GM19467 (cell line): Measurements from ENCODE around the gene DAP.
"Not testable (repeated sequence)": the region's sequence is repeated elsewhere in the genome, so short reads cannot be mapped to it uniquely, and the experiment has no call there.

Source experiments
- ATAC-seq: cut with Tn5 transposase; IDR thresholded peaks from one replicate; pipeline ENCODE4 v1.9.1; 2021; ENCODE audit warnings: mild to moderate bottlenecking, moderate library complexity; ENCODE audit not compliant: unreplicated experiment

Gene DAP, protein sequence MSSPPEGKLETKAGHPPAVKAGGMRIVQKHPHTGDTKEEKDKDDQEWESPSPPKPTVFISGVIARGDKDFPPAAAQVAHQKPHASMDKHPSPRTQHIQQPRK

DNA sequence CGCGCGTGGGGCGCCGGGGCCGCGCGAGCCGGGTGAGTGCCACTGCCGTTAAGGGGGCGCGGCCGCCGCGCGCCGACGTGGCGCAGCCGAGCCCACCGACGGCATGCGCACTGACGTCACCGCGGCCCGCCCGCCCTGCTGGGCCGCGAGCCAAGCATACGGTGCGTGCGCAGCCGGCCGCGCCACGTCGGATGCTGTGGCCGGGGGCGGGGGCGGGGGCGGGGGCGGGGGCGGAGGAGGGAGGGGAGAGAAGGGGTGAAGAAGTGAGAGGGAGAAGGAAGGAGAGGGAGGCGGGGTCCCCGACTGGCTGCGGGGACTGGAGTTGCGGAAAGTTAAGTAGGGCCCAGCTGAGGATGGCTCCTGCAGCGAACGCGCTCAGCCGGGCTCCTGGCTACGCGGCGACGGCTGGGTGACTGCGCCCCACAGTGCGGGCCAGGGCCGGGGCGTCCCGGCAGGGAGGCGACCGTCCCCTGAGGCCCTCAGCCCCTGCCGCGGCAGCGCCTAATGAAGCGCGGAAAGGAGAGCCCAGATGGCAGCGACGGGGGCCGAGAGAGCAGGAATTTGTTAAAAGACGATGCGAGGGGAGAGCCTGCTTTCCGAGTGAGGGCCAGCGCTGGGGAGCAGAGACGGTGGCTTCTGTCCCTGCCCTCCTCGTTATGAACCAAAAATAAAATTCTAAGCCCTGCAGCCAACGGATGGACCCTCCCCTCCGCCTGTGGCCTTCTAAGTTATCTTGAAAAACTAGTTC is at the start of gene DAP:
Gene DAP, minus strand, starts transcription at position 50 of the 748 bp plus-strand sequence. CDS start 166 bp downstream, outside the sequence.
- ATAC-seq, result peak; percentile 70

DNA sequence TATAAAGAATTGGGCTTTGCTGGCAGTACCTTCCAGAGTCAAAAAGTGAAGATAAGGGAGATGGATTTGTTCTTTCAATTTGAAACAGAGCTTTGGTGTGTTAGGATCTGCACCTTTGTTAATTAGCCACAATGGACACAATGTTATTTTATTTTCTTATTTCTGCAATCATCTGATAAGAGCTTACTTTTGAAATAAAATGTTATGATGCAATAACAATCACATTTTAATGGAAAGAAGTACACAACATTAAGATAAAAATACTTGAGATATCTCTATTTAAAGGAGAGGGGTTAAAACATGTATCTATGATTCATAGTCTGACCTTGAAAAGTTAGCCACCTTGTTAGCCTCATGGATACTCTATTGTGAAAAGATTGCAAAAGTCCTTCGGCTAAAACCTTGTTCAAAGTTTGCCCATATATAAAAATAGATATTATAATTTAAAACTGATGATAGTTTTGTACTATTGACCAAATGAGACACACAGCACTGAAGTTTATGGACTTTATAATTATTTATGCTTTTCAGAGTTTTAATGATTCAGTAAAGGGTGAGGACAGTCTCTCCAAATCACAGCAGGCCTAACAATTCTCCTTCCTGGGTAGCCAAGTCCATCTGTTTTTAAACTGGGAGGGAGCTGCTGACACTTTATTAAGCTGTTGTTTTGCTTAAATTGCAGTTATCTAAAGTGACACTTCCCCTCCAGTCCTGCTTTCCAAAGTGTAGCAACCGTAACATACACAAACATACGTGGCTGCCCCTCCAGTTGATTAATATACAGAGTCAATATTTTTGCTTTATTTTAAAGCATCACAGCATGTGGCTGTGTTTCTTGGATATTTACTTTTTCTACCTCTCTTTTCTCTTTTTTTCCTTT is 47.6 kb upstream of the DAP start:
- no peak for ATAC-seq

DNA sequence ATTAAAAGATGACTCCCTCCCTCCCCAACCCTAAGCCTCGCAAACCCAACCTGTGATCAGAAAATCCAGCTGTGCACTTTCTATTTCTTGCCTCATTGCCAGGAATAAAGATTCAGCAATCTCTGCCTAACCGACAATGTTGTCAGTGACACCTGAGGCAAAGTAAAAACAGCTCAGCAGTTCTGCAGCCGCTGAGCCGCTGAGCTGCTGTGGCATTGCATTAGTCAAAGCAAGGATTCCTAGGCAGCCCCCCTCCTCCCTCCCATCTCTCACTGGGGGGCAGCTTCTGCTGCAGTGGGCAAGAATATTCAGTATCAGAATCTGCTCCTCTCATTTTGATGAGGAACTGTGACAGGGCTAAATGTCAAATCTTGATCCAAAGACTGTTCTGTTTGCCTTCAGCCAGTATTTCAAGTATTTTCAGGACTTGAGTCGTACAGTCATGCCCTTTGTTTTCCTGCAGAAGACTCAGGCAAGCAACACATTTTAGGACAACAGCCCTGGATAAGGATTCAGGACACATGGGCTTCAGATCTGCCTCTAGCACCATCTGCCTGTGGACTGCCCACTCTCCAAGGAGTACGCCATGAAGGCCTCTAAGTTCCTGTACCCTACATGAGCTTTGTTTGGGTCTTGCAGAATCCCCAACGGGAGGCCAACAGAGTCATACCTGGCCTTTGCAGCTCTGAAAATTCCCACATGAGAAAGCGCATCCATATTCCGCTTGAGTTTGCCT is 41.1 kb upstream of the DAP start:
- ATAC-seq, result no peak

DNA sequence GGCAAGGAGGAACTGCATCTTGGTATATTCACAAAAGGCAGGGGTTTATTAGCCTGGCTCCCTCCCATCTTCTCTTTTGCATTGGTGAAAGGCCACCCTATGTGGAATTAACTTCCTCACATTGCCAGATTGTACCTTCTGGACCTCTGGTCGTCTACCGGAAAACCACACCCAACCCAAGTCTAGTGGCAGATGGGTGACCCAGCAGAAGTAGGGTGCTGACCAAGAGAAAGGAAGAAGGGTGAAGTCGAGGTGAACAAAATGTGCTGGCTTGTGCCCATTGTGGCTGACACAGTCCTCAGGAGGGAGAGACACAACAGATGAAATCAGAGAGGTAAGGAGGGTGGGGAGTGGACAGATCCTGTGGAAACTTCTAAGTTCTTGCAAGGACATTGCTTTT is 39.8 kb upstream of the DAP start:
- ATAC-seq, result no peak

DNA sequence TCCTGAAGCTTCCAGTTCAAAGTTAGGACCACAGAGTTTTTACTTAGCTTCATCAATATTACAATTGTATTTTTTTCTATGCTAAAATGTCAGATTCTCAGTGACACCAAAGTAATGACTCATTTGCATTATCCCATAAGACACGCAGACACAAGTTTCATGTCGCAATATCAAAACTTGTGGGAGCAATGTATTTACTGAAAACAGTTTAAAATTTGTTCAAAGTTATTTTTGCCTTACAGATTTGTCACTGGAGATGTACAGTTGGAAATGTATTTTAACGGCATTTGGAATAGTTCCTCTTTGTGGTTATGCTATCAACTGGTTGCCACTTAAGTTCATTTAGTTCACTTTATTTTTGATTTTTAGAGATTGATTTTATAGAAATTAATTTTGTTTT is 36.2 kb upstream of the DAP start:
- ATAC-seq, result no peak

DNA sequence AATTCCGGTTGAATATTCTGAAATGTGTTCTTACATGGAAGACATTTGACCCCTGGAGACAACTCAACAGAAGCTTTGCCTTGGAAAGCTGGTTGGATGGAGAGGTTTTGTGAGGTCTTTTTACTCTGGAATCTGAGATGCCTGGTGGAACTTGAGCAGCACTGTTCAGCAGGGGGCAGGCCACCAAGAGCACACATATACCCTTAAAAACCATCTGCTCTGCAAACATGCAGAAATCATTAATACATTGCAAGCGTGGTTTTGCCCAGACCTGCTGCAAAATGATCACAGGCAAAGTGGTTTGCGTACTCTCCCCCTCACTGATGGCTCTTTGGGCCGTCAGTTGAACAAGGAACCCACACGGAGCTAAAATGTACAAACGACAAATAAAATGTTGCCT is 32.8 kb upstream of the DAP start:
- ATAC-seq, result no peak

DNA sequence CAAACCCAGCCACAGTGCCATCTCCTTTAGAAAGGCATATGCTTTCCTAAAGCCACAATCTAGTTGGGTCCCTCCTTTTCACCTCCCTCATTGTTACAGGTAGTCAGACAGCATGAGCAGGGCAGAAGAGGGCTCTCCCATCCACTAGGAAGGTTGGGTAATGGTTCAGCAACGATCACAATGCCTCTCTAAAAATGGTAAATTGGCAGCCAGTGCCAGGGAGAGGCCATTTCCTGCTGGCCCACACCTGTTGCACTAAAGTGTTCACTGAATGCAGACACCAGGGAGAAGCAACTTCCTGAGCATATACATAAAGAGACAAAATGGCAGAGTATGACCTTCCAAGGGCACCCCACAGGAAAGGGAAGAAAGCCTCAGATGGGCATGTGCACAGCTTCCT is 31.3 kb upstream of the DAP start:
- ATAC-seq, result no peak

DNA sequence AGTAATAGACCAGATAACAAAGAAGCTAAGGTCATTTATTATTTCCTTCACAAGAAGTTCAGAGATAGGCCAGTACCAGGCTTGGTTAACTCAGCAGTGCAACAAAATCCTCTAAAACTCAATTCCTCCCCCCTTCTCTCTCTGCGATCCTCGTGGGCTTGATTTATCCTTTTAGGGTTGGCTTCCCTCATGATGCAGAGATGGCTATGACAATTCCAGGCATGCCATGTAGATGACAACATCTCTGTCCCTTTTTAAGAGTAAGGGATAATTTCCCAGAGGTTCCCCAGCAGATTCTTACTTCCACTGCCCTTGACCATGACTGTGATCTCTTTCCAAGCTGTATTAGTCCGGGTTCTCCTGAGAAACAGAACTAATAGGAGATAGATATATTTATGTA is 28.7 kb upstream of the DAP start:
- no peak for ATAC-seq

DNA sequence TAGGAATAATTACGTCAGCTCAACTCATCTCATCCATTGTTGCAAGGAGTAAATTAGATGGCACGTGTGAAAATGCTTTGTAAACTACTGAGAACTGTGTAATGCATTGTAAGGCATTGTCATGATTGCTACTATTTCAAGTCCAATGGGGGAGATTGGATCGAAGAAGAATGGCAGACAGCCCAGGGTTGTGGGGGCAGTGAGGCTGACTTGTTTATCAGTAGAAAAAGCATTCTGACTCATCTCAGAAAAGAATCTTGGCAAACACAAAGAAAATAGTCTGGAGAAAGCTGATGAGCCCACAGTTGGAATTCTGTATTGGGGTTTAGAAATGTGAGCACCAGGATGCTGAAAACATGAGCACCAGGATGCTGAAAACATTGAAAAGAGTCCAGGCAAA is 28.0 kb upstream of the DAP start:
- ATAC-seq, result no peak

DNA sequence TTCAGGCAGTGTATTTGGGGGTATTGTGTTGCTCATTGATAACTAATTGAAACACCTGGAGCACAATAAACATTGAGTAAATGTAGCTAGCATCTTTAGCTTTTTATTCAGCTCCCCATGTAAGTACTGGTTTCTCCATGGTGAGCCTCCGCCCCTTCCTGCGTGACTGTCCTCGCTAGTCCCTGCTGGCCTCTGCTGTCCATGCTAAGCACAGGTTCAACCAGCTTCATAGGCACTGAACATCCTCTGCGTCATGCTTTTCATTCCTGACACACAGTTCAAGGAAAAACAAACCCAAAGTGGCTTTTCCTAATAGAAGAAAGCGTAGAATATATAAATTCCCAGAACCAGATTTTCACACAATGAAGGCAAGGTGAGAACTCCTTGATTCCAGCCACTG is 27.3 kb upstream of the DAP start:
- ATAC-seq, result no peak

DNA sequence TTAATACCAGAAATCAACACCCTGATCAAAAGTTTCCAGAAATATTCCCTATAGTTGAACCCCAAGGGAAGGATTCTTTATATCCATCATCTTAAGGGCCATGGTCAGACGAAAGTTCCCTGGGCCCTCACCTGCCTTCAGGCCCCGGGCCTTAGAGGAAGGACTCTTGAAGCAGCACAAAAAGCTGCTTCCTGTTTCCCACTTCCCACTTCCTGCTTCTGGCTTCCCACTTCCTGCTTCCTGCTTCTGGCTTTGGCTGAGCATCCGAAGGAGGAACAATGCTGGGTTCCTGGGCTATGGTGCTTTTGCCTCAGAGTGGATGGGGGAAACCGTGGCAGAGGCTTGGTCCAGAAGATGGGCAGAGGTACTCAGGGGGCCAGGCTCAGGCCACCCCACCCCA is 25.8 kb upstream of the DAP start:
- no peak for ATAC-seq

DNA sequence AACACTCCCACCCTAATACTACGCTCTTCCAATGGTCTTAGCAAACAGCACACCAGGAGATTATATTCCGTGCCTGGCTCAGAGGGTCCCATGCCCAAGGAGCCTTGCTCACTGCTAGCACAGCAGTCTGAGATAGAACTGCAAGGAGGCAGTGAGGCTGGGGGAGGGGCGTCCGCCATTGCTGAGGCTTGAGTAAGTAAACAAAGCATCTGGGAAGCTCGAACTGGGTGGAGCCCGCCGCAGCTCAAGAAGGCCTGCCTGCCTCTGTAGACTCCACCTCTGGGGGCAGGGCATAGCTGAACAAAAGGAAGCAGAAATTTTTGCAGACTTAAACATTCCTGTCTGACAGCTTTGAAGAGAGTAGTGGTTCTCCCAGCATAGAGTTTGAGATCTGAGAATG is 19.2 kb upstream of the DAP start:
- ATAC-seq, result not testable (repeated sequence)

DNA sequence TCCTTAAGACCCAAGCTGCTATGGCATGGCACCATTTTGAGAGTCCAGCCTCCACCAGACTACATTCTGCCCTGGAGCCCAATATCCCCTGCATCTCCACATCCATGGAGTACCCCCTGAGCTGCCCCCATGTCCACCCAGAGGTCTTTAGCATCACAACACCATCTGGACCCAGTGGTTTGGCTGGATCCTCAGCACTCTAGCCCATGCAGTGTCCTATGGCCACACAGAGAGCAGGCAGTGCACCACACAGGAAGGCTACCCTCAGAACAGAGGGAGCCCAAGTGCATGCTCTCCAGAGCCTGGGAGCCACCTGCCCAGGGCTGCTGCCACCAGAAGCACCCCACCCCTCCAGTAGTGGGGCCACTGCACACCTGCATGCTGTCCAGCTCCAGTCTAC is 18.6 kb upstream of the DAP start:
- no peak for ATAC-seq

DNA sequence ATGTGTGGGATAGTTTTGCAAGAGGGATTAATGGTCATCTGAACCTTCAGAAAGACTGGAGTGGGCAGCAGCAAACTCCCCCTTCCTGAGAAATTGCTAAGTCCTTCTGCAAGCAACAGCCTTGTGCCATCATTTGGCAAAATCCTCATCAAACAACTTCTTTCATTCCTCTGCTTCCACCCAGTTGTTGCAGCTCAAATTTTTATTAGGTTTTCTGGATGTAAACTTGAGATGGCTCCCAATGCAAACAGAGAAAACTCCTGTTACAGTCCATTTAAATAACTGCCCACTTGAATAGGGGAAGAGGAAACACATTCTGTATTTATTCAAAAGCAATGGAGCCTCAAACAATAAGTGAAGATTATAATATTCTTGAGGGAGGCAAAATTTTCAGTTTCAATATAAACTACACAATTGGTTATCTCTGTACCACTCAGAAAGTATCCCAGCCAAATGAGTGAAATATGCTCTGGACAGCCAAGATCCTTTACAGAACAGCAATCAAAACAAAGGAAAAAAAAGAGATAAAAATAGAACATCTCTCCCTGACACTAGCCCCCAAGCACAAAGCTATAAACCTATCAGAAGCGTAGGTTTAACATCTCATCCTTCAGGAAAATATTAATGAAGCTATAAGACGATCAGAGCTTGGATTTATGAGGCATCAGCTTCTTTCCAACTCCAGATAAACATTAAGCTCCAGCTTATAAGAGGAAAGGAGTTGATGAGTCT is 17.3 kb upstream of the DAP start:
- no peak for ATAC-seq

DNA sequence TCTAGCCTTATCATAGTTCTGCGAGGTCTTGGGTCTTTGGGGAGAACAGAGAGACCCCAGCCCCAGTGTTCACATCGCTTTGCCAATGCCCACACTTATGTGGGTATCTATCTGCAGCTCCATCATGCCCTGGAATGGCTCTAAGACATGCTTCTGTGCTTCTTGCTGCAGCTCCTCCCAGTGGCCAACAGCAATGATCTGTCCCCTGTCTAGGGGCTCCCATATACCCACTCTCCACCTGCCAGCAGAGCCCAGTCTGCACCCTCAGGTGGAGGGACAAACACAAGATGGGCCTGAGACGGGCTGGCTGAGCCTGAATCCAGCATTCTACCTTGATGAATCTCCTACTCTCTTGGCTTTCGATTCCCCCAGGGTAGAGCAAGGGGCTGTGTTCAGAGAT is 14.6 kb upstream of the DAP start:
- ATAC-seq, result no peak

DNA sequence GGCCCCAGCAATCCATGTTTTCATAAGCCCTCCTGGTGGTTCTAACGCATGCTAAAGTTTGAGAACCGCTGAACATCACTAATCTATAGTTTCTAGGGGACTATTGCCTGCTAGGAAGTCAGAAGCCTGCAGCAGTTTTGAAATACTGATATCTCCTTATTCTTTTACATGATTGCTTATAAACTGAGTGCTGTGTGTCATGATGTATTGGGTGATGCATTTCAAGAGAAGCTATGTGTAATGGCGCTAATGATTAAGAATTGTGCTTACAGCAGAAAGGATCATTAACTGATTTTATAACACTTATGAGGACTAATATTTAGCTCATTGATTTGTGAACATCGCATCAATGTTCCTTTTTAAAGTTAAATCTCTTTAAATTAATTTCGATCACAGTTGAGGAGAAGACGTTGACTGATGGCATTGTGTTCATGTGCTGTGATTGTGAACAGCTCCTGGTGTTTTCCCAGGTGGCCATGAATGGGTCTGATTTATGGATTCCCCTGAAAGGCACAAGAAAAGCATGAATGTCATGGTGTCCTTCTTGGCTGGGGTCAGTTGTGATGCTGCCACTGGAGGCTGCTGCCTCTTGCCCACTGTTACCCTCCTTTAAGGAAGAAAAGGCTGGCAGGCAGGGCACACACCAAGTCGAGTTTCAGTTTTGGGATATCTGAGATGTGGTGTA is 12.0 kb upstream of the DAP start:
- ATAC-seq, result no peak

DNA sequence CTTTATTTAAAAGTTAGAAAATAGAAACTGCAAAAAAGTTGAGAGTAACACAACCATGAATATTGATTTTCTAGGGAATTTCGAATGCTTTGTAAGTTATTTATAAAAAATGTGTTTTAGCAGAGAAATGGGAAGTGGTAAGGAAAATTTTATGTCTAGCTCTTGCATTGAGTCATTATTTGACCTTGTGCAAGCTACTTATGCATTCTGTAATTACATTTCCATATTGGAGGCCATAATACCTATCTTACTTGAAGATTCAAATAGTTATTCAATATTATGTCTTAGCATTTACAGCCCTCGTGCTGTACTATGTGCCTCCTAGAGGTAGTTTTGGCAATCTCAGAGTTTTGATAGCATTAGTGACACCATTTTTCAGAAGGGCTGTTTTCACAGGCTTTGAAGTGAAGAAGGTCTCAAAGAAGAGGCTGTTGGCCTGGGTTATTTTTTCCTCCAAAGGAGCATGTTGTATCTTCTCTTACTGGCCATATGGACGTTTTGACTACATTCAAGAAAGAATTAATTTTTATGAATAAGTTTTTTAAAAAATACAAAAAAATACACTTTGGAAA is 7.4 kb upstream of the DAP start:
- no peak for ATAC-seq

DNA sequence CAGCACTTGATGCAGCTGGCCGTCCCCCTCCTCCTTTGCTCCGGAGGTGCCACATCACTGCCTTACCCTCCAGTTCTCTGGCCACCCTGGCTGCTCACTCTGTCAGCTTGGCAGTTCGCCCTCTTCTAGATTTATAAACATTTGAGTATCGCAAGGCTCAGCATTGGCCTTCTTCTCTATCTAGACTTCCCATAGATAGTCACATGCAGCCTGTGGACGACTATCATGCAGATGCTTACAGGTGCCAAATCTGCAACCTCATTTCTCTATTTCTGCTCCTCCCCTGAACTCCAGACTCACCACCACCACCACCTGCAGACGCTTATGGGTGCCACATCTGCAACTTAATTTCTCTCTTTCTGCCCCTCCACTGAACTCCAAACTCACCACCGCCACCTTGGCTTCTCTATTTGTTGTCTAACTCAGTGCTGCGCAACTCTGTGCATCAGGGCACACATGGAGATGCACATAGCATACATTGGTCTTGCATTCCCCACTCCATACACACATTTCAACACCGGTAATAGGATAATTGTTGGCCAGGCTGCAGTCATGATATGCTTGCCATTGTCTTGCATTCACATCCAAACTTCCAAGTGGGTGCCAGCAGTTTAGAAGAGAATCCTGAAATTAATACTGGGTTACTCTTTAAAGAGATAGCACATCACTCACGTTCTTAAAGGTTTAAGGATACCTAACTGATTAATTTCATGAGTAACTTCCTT is 1.9 kb upstream of the DAP start:
- ATAC-seq, result no peak
